CD4-positive, alpha-beta T cell (primary cell): ENCODE measurements around the gene TRIM72. TPM values are rescaled to one million over a fixed set of nuclear protein-coding genes. Genes with fewer than 3 reads are reported as not detected.

Experiments used
- ATAC-seq: fragments of 200-7000 bp; cut with Tn5 transposase; one replicate; pipeline ENCODE4 v1.10.0; 2022; ENCODE audit warnings: mild to moderate bottlenecking; ENCODE audit not compliant: poor library complexity
- CTCF ChIA-PET: fragments of 350-600 bp; sonication (Branson Sonifier 250); formaldehyde crosslinking; loops from one replicate; lab custom pipeline; 2021; ENCODE audit warnings: antibody characterized with exemption, inconsistent platforms; lab: Charles Lee
- POLR2A ChIA-PET: fragments of 350-600 bp; sonication (Branson Sonifier 250); formaldehyde crosslinking; loops from one replicate; lab custom pipeline; 2021; ENCODE audit warnings: antibody characterized with exemption, inconsistent platforms; lab: Charles Lee
- DNase-seq, 14 experiments: peaks; one replicate each; pipeline ENCODE4 v3.0.0-alpha.2; 2013 to 2020; ENCODE audit warnings: mixed read lengths in 2 of 14
- H3K27ac ChIP-seq, 2 donors: one replicate each; pipeline versions ENCODE4 v1.5.1 to v1.7.0; 2013; ENCODE audit warnings: low read length in 2 of 2, low read depth in 1 of 2, mild to moderate bottlenecking in 1 of 2
- H3K27me3 ChIP-seq, 2 experiments: 1 replicate in 1 of 2; 2 replicates in 1 of 2; pipeline versions ENCODE4 v1.6.1 to v1.7.0; 2013; ENCODE audit warnings: low read length in 2 of 2, control low read depth in 1 of 2, mild to moderate bottlenecking in 1 of 2, moderate library complexity in 1 of 2; ENCODE audit not compliant: insufficient read depth in 2 of 2, control insufficient read depth in 1 of 2
- H3K36me3 ChIP-seq: one replicate; pipeline ENCODE4 v1.6.1; 2013; ENCODE audit warnings: low read length, control low read depth; ENCODE audit not compliant: insufficient read depth
- H3K4me1 ChIP-seq: one replicate; pipeline ENCODE4 v1.6.1; 2013; ENCODE audit warnings: low read length, control low read depth; ENCODE audit not compliant: insufficient read depth
- H3K4me3 ChIP-seq: one replicate; pipeline ENCODE4 v1.5.1; 2013; ENCODE audit warnings: mild to moderate bottlenecking, low read length, moderate library complexity
- H3K9me3 ChIP-seq, 2 experiments: 1 replicate in 1 of 2; 2 replicates in 1 of 2; pipeline versions ENCODE4 v1.6.1 to v1.7.0; 2013; ENCODE audit warnings: low read length in 2 of 2, mild to moderate bottlenecking in 2 of 2, control low read depth in 1 of 2, moderate library complexity in 1 of 2; ENCODE audit not compliant: control insufficient read depth in 1 of 2, insufficient read depth in 1 of 2
- H3K27ac Mint-ChIP-seq: one replicate; pipeline ENCODE4 v1.8.0; 2020; ENCODE audit warnings: mixed read lengths
- H3K27me3 Mint-ChIP-seq: one replicate; pipeline ENCODE4 v1.8.0; 2021; ENCODE audit warnings: mixed read lengths
- H3K36me3 Mint-ChIP-seq: one replicate; pipeline ENCODE4 v1.8.0; 2021; ENCODE audit warnings: low read depth, mixed read lengths
- H3K4me1 Mint-ChIP-seq: one replicate; pipeline ENCODE4 v1.8.0; 2021; ENCODE audit warnings: low read depth, mixed read lengths
- H3K4me3 Mint-ChIP-seq: one replicate; pipeline ENCODE4 v1.8.0; 2020; ENCODE audit warnings: mild to moderate bottlenecking, mixed read lengths
- H3K9me3 Mint-ChIP-seq: one replicate; pipeline ENCODE4 v1.8.0; 2020; ENCODE audit warnings: mixed read lengths
- intact Hi-C, 2 experiments: fragments of 100-400 bp; cut with DNase I in 1 of 2; cut with micrococcal nuclease in 1 of 2; formaldehyde crosslinking; loops; one replicate each; pipeline versions ENCODE4 v1.15.1 to v1.9.0; 2023 to 2025; cut with DNase I, micrococcal nuclease
- total RNA-seq, 174 experiments: library from RNA in 2 of 174; stranded (reverse) in 2 of 174; gene quantifications; one replicate each; pipeline ENCODE4 v1.2.3 and lab custom pipeline; 2021 to 2026
- TF ChIP-seq, protein P1 (sequence below): fragments of 200-600 bp; IDR thresholded peaks from one replicate; pipeline ENCODE4 v1.8.0; 2022; ENCODE audit warnings: antibody characterized with exemption, mild to moderate bottlenecking

Gene TRIM72
- total RNA-seq, 2 experiments from 2014 or later: 0.17 TPM; not detected in 1

DNA sequence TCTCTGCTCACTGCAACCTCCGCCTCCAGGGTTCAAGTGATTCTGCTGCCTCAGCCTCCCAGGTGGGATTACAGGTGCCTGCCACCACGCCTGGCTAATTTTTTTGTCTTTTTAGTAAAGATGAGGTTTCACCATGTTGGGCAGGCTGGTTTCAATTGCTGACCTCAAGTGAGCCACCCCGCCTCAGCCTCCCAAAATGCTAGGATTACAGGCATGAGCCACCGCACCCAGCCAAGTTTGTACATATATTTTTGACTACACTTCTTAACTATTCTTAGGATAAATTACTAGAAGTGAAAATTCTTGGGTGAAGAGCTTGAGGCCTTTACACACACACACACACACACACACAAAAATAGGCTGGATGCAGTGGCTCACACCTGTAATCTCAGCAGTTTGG is 44.4 kb downstream of the TRIM72 start:
- H3K9me3 ChIP-seq: no peaks in the 10 kb centered on the region
- Mint-ChIP-seq H3K27ac (no peak overlapping the region), H3K9me3 (no peaks in the 10 kb centered on the region), H3K36me3 (no peaks in the 10 kb centered on the region), H3K27me3 (peaks cover 10% of the 10 kb centered on the region), H3K4me1 (peaks cover 14% of the 10 kb centered on the region), H3K4me3 (no peak overlapping the region)
- ATAC-seq (no peak), DNase-seq (no peak)
- no peak overlapping the region for H3K4me3 ChIP-seq
- H3K27me3 ChIP-seq: no peaks in the 10 kb centered on the region
- peaks cover 22% of the 10 kb centered on the region for H3K4me1 ChIP-seq
- TF ChIP-seq, protein P1, sequence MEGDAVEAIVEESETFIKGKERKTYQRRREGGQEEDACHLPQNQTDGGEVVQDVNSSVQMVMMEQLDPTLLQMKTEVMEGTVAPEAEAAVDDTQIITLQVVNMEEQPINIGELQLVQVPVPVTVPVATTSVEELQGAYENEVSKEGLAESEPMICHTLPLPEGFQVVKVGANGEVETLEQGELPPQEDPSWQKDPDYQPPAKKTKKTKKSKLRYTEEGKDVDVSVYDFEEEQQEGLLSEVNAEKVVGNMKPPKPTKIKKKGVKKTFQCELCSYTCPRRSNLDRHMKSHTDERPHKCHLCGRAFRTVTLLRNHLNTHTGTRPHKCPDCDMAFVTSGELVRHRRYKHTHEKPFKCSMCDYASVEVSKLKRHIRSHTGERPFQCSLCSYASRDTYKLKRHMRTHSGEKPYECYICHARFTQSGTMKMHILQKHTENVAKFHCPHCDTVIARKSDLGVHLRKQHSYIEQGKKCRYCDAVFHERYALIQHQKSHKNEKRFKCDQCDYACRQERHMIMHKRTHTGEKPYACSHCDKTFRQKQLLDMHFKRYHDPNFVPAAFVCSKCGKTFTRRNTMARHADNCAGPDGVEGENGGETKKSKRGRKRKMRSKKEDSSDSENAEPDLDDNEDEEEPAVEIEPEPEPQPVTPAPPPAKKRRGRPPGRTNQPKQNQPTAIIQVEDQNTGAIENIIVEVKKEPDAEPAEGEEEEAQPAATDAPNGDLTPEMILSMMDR: no peak
- POLR2A ChIA-PET: no interaction called here
- CTCF ChIA-PET: no interaction called here
- no peak overlapping the region for H3K27ac ChIP-seq
- no peaks in the 10 kb centered on the region for H3K36me3 ChIP-seq
- intact Hi-C loops: no loop called here

DNA sequence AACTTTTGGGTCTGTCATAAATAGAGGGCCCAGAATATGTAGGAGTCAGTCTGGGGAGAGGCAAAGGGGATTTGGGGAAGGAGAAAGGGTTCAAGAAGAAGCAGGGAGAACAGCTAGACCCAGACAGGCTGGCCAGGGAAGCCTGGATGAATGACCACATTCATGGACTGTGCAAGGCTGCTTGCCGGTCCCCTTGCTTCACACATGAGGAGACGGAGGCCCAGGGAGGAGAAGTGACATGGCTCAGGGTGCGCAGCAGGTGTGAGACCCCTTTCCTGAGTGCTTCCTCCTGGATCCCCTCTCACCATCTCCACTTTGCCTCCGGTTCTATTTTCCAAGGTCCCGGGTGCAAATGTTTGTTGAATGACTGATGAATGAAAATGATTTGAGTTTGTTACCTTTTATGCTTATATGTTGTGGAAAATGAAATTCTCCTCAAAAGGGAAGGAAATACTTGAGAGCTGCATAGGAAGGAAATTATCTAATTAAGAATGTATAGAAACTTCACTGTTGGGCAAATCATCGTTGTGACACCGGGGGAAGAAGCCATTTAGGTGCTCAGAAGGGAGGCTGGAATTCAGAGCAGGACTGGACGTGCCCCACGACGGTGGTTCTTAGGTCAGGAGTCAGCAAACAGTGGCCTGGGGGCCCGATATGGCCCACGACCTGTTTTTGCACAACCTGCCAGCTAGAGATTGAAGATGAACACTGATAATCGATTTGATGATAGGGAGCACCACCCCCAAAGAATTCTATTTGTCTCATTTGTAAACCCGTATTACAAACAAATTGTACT is 46.4 kb downstream of the TRIM72 start:
- Mint-ChIP-seq H3K4me1 (peaks cover 14% of the 10 kb centered on the region), H3K4me3 (no peak overlapping the region), H3K27ac (peak overlapping the region; percentile 42), H3K36me3 (no peaks in the 10 kb centered on the region), H3K27me3 (peaks cover 10% of the 10 kb centered on the region), H3K9me3 (no peaks in the 10 kb centered on the region)
- Histone ChIP-seq H3K27me3 (no peaks in the 10 kb centered on the region), H3K9me3 (no peaks in the 10 kb centered on the region), H3K36me3 (no peaks in the 10 kb centered on the region), H3K27ac (no peak overlapping the region), H3K4me1 (peaks cover 26% of the 10 kb centered on the region), H3K4me3 (peak overlapping the region; percentile 41)
- intact Hi-C loops: no loop called here
- ATAC-seq (no peak), DNase-seq (no peak)
- TF ChIP-seq, protein P1: no peak
- ChIA-PET CTCF (interaction anchor here (0.6 kb wide), 1 partner anchor 8 kb away, joined by 3 read pairs; no protein-coding TSS in a partner anchor), POLR2A (no interaction called here)

DNA sequence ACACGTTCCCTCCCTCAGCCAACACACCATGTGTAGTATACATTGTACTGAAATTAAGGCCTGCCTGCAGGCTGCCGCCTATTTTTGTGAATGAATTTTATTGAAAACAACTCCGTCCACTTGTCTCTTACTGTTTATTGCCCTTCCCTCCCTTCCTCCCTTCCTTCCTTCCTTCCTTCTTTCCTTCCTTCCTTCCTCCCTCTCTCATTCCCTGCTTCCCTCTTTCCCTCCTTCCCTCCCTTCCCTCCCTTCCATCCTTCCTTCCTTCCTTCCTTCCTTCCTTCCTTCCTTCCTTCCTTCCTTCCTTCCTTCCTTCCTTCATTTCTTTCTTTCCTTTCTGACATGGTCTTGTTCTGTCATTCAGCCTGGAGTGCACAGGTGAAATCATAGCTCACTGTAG is 48.2 kb downstream of the TRIM72 start:
- DNase-seq (no peak), ATAC-seq (no peak)
- intact Hi-C loops: no loop called here
- Histone ChIP-seq H3K27ac (no peak overlapping the region), H3K36me3 (no peaks in the 10 kb centered on the region), H3K4me3 (no peak overlapping the region), H3K4me1 (peaks cover 34% of the 10 kb centered on the region), H3K9me3 (no peaks in the 10 kb centered on the region), H3K27me3 (no peaks in the 10 kb centered on the region)
- peaks cover 14% of the 10 kb centered on the region for H3K4me1 Mint-ChIP-seq
- TF ChIP-seq, protein P1: no peak
- H3K27ac Mint-ChIP-seq: no peak overlapping the region
- H3K36me3 Mint-ChIP-seq: no peaks in the 10 kb centered on the region
- H3K9me3 Mint-ChIP-seq: no peaks in the 10 kb centered on the region
- no peak overlapping the region for H3K4me3 Mint-ChIP-seq
- POLR2A ChIA-PET: no interaction called here
- CTCF ChIA-PET: no interaction called here
- peaks cover 12% of the 10 kb centered on the region for H3K27me3 Mint-ChIP-seq
